Fibroblast of lung (primary cell): Measurements from ENCODE around the gene SHQ1.

Source experiments
- CTCF ChIP-seq, 2 donors: IDR thresholded peaks in 1 of 2; conservative IDR thresholded peaks in 1 of 2; 1 replicate in 1 of 2; 2 replicates in 1 of 2; pipeline ENCODE4 v1.5.1; 2011 to 2012; ENCODE audit warnings: low read length in 2 of 2, control low read depth in 1 of 2, inconsistent platforms in 1 of 2, low read depth in 1 of 2, mild to moderate bottlenecking in 1 of 2
- EZH2 ChIP-seq: IDR thresholded peaks from 2 replicates; pipeline ENCODE4 v1.5.1; 2012; ENCODE audit warnings: low read length, control low read depth, mild to moderate bottlenecking; ENCODE audit errors: missing control alignments

GRCh38 chr3:72889310-72890165 is 41.3 kb upstream of the SHQ1 start:
- TF ChIP-seq CTCF (conservative IDR thresholded peaks at IDR 0.05 in 1 of 2, IDR thresholded peaks at IDR 0.05 in 1 of 2; ENCODE audit: low read depth in 1 of 2, low read length in 2 of 2) (no peak), EZH2 (no peak)
